Esophagus squamous epithelium (tissue), 5 donors: ENCODE results near the gene ZNF469. TPM values are rescaled to one million over a fixed set of nuclear protein-coding genes. Genes with fewer than 3 reads are reported as not detected.

Experiments
- DNase-seq: peaks from one replicate; lab custom pipeline; 2025; lab: John Stamatoyannopoulos, UW
- H3K27ac ChIP-seq, 4 donors: fragments of 200-600 bp; sonication (generic); one replicate each; pipeline ENCODE4 v1.5.1; 2016 to 2019; ENCODE audit warnings: mild to moderate bottlenecking in 1 of 4
- H3K27me3 ChIP-seq, 4 donors: fragments of 200-600 bp; sonication (generic); 1 replicate in 3 of 4; 2 replicates in 1 of 4; pipeline versions ENCODE4 v1.5.1 to v1.6.0; 2017 to 2021; ENCODE audit warnings: antibody characterized with exemption in 1 of 4
- H3K36me3 ChIP-seq, 3 donors: fragments of 200-600 bp; sonication (generic); one replicate each; pipeline ENCODE4 v1.5.1; 2016 to 2019
- H3K4me1 ChIP-seq, 3 donors: fragments of 200-600 bp; sonication (generic); one replicate each; pipeline ENCODE4 v1.5.1; 2017 to 2019
- H3K4me3 ChIP-seq, 4 donors: fragments of 200-600 bp; sonication (generic); 1 replicate in 3 of 4; 2 replicates in 1 of 4; pipeline ENCODE4 v1.5.1; 2016 to 2019; ENCODE audit warnings: mild to moderate bottlenecking in 2 of 4, moderate library complexity in 1 of 4
- H3K9me3 ChIP-seq, 3 donors: fragments of 200-600 bp; sonication (generic); one replicate each; pipeline ENCODE4 v1.5.1; 2016 to 2019
- CTCF ChIP-seq, 6 experiments: fragments of 450-650 bp in 4 of 6; fragments of 200-600 bp in 2 of 6; sonication (generic) in 2 of 6; IDR thresholded peaks; one replicate each; pipeline ENCODE4 v1.5.1; 2016 to 2019; ENCODE audit warnings: antibody characterized with exemption in 6 of 6, mild to moderate bottlenecking in 4 of 6, moderate library complexity in 4 of 6
- POLR2A ChIP-seq, 4 donors: fragments of 450-650 bp; IDR thresholded peaks; one replicate each; pipeline ENCODE4 v1.6.1; 2017; ENCODE audit warnings: antibody characterized with exemption in 4 of 4, mild to moderate bottlenecking in 4 of 4, moderate library complexity in 3 of 4
- WGBS, 2 donors: methylation state at CpG; one replicate each; pipeline ENCODE4 v1.1.5; 2018; 5-methylcytosine and 5-hydroxymethylcytosine counted together
- intact Hi-C: fragments of 100-400 bp; cut with DNase I; formaldehyde crosslinking; loops from one replicate; pipeline ENCODE4 v1.15.0; 2022
- total RNA-seq, 4 donors: library from RNA; depleted of rRNA; stranded (reverse); fragments of >200 nt; gene quantifications; one replicate each; pipeline ENCODE4 v1.1.0, GENCODE V29; 2016
- donor health status: DM: yes; HTN: yes; CAD: no.

ZNF469 gene
- total RNA-seq, 4 donors from 2014 or later, result 0.26 to 0.57 (median 0.35) TPM

DNA sequence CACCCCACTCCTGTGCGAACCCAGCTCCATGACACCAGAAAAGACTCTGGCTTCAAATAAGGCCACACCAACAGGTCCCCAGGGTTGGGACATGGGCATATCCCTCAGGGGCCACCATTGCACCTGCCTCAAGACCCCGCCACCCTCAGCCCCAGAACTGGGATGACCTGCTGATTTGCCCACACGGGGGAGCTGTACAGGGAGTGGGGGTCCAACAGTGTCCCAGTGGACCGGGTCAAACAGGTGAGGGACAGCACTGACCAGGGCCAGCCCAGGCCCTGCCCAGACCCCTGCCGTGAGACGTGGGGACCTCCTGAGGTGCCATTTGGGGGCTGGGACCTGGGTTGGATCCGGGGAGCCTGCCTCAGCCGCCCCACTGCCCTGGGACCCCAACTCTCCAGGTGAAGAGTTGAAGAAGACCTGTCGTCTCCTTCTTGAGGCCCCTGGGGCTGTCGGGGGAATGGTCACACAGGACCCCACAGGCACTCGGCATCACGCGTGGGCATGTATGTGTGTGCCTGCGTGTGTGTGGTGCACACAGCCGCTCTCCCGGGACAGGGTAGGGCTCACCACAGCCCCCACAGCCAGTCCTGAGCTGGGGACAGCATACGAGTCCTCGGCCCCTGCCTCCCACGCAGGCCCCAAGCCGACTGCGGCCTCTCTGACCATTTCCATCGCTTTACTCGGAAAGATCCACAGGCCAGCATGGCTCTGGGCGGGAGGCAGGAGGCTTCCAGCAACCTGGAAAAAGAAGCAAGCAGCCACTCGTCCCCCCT, 34.2 kb upstream of the ZNF469 start:
- Histone ChIP-seq H3K9me3 (no peaks in the 10 kb centered on the region), H3K27ac (no peak overlapping the region), H3K27me3 (no peaks in the 10 kb centered on the region), H3K4me1 (no peaks in the 10 kb centered on the region), H3K4me3 (no peak overlapping the region), H3K36me3 (no peaks in the 10 kb centered on the region)
- intact Hi-C loops, result no loop called here
- no peak for DNase-seq
- TF ChIP-seq CTCF (IDR thresholded peaks at IDR 0.05) (no peak), POLR2A (IDR thresholded peaks at IDR 0.05) (no peak)
- 89% methylated on average over 10 of the region's 25 CpGs; no CpG with 5 or more reads in 1 of the 2 donors for WGBS, 2 donors

DNA sequence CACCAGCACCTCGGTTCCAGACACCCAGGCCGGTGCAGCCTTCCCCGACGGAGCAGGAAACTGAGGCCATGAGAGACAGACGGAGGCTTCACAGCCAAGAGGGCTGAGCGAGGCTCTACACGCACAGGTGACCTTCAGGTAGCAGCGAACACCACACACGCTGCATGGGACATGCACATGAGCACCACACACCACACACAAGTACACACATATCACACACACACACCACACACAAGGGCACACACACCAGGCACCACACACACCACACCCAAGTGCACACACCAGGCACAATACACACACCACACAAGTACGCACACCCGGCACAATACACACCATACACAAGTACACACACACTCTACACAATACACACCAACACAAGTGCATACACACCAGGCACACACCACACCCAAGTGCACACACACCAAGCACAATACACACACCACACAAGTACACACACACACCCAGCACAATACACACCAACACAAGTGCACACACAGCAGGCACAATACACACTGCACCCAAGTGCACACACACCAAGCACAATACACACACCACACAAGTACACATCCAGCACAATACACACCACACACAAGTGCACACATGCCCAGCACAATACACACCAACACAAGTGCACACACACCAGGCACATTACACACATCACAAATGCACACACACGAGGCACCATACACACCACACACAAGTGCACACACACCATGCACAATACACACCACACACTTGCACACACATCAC, 33.4 kb upstream of the ZNF469 start:
- Histone ChIP-seq H3K27me3 (no peaks in the 10 kb centered on the region), H3K9me3 (no peaks in the 10 kb centered on the region), H3K27ac (no peak overlapping the region), H3K4me3 (no peak overlapping the region), H3K36me3 (no peaks in the 10 kb centered on the region), H3K4me1 (no peaks in the 10 kb centered on the region)
- intact Hi-C loops, result no loop called here
- WGBS, 2 donors, result 55 to 88% methylated on average over 7 of the region's 12 CpGs
- no peak for TF ChIP-seq CTCF (IDR thresholded peaks at IDR 0.05)
- TF ChIP-seq POLR2A (IDR thresholded peaks at IDR 0.05), result no peak
- DNase-seq, result no peak

DNA sequence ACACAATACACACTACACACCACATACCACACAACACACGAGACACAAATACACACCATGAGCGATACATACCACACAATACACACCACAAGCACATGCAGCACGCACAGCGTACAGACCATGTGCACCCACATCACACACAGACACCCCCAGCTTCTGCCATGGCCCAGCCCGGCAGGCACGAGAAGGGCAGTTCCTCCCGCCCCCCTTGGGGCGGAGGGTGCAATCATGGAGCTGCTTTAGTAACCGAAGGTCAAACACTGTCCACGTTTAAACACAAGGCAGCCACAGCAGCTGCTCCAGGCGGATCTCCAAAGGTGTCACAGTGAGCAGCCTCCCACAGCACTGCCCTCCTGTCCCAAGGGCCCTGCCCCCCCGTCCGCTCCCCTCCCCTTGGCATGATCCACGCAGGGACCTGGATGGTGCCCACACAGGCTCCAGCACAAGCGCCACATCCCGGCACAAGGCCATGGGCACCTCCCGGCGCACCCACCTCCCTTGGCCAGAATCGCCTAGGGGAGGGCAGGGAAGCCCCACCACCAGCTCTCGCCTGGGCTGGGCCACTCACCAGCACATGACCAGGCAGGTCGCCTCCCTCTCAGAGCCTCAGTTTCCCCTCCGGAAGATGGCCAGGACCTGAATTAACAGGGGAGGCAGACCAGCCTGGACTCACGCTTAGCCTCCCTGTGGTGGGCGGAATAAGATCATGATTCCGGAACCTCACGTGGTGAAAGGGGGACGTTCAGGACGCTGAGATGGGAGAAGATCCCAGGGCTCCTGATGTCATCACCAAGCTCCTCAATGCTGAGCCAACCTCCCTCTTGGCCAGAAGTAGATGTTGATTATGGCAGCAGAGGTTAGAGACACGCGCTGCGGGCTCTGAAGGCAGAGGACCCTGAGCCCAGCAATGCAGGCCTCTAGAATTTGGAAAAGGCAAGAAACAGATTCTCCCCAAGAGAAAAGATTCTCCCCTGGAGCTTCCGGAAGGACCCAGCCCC, 32.6 kb upstream of the ZNF469 start:
- intact Hi-C loops, result no loop called here
- TF ChIP-seq CTCF (IDR thresholded peaks at IDR 0.05) (no peak), POLR2A (IDR thresholded peaks at IDR 0.05) (no peak)
- H3K36me3 ChIP-seq, result no peaks in the 10 kb centered on the region
- 86 to 88% methylated on average over 12 to 15 of the region's 32 CpGs for WGBS, 2 donors
- H3K27me3 ChIP-seq, result no peaks in the 10 kb centered on the region
- H3K9me3 ChIP-seq, result no peaks in the 10 kb centered on the region
- H3K27ac ChIP-seq, result no peak overlapping the region
- no peaks in the 10 kb centered on the region for H3K4me1 ChIP-seq
- no peak overlapping the region for H3K4me3 ChIP-seq
- DNase-seq, result no peak

GRCh38 chr16:88350922-88351321, 31.8 kb upstream of the ZNF469 start:
- TF ChIP-seq POLR2A (IDR thresholded peaks at IDR 0.05) (no peak), CTCF (IDR thresholded peaks at IDR 0.05) (no peak)
- intact Hi-C loops, result no loop called here
- Histone ChIP-seq H3K36me3 (no peaks in the 10 kb centered on the region), H3K4me1 (no peaks in the 10 kb centered on the region), H3K4me3 (no peak overlapping the region), H3K27ac (no peak overlapping the region), H3K9me3 (no peaks in the 10 kb centered on the region), H3K27me3 (no peaks in the 10 kb centered on the region)
- no peak for DNase-seq
- 84% methylated on average over 7 of the region's 15 CpGs; no CpG with 5 or more reads in 1 of the 2 donors for WGBS, 2 donors
